Measurements from ENCODE around the gene GTF2F1.

GTF2F1 gene

DNA sequence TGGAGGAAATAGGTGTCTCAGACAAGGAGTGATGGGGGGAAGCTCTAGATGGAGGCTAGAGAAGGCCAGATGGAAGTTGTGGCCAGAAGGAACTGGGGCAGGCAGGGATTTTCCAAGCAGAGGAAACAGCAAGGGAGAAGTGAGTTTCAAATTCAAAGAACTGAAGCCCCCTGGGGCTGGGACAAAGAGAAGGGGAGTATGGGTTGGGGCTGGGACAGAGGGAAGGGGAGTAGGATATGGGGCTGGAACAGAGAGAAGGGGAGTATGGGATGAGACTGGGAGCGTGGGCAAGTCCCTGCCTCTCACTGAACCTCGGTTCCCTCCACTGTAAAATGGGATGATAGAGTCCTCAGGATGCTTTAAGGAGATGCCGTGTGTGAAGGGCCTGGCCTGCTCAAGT is 1.9 kb upstream of the GTF2F1 start:
- H3K4me3 ChIP-seq = no peak overlapping the region

DNA sequence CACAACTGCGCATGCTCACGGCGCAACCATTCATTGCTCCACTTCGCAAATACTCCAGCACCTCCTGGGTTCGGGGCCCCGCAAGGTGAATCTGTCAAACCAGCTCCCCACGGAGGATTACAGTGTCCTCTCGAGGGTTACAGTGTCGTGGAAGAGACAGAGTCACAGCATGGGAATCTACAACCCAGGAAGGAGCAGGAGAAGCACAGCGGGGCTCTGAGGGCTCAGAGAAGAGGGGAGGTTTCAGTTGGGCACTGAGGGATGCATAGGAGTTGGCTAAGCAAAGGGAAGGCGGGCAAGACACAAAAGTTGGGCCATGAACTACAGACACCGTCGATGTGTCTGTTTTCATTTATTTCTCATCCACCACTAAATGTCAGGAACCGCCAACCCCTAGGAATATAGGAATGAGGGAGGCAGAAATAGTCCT is 1.0 kb upstream of the GTF2F1 start:
- H3K27ac ChIP-seq = peak overlapping the region; percentile 84 to 97 (median 95)
- H3K4me3 ChIP-seq = peak overlapping the region; percentile 57 to 90 (median 75)

More for the DNA sequence above, 1.9 kb upstream of the GTF2F1 start:
- no peak overlapping the region for H3K27ac ChIP-seq

DNA sequence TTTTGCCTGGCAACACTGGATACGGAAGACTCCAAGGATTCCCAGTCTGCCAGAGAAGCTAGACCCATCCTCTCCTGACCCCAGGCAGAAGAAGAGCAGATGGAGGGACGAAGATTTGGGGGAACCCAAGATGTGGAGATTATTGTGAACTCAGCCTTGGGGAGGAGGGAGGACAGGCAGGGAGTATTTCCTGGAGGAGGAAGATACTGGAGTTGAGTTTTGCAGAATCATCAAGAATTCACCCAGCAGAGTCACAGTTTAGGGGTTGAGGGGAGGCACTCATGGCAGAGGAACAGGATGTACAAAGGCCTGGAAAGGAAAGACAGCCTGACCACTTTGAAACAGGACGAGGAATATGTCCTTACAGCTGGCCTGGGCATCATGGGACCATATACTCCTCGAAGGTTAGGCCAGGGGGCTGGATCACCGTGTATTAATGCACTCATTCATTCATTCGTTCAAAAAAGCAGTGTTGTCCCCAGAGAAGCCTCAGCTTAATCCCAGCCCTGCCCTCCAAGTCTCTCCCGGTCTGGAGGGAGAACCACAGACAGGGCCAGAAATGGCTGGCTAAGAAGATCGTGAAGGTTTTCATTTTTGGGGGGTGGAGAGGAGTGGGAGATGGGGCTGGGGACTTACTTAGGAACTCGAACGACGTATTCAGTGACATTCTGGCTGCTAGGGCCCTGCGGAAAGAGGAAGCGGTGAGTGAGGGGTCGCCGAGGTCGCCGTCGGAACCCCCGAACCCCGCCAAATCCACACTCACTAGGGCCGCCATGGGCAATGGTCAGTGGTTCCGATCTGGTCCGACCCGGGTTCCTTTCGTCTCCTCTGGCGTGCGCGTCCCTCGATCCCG is 517 bp downstream of the GTF2F1 start:
- Histone ChIP-seq H3K4me3 (peak overlapping the region; percentile 57 to 90 (median 75)), H3K27ac (peak overlapping the region; percentile 23 to 97 (median 95))

DNA sequence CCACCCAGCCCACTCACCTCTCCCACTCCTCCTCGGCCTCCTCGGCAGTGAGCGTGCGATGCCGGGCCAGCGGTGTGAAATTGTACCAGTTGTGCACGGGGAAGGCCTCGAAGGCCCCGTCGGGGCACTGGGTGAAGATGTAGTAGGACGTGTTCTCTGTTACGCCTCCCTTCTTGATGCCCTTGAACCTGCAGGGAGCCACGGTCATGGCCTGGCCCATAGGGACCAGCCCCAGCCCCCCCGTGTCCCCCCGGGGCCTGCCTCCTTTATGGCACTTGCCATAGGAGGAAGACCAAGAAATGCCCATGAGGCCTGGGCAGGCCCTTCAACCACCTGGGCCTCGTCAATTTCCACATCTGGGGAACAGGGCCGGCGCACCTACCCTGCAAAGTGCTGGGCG is 5.6 kb downstream of the GTF2F1 start:
- H3K27ac ChIP-seq = no peak overlapping the region
- no peak overlapping the region for H3K4me3 ChIP-seq

DNA sequence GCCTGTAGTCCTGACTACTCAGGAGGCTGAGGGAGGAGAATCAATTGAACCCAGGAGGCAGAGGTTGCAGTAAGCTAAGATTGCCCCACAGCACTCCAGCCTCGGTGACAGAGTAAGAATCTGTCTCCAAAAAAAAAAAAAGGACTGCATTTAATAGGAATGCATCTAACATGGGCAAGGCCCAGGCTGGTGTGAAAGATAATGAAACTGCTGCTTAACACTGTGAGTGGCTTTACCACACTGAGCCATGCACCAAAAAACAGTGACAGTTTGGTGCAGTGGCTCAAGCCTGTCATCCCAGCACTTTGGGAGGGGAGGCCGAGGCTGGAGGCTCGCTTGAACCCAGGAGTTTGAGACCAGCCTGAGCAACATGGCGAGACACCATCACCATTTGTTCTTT is 8.6 kb downstream of the GTF2F1 start:
- H3K4me3 ChIP-seq = no peak overlapping the region
- H3K27ac ChIP-seq = no peak overlapping the region

DNA sequence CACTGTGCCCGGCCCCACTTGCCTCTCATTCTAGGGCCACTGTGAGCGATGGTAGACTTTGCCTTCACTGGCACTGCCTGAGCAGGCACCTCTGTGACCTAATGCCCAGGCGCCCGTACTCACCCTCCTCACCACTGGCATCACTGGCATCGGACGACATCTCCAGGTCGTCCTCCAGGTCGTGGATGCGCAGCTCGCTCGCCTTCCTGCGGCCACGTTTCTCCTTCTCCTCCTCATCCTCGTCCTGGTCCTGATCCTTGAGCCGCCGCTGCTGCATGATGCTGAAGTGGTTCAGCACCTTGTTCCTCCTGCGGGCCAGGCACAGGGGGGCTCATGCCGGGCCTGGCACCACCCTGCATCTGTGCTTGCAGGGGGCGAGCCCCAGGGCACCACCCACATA is 9.8 kb downstream of the GTF2F1 start:
- Histone ChIP-seq H3K4me3 (no peak overlapping the region), H3K27ac (no peak overlapping the region)

DNA sequence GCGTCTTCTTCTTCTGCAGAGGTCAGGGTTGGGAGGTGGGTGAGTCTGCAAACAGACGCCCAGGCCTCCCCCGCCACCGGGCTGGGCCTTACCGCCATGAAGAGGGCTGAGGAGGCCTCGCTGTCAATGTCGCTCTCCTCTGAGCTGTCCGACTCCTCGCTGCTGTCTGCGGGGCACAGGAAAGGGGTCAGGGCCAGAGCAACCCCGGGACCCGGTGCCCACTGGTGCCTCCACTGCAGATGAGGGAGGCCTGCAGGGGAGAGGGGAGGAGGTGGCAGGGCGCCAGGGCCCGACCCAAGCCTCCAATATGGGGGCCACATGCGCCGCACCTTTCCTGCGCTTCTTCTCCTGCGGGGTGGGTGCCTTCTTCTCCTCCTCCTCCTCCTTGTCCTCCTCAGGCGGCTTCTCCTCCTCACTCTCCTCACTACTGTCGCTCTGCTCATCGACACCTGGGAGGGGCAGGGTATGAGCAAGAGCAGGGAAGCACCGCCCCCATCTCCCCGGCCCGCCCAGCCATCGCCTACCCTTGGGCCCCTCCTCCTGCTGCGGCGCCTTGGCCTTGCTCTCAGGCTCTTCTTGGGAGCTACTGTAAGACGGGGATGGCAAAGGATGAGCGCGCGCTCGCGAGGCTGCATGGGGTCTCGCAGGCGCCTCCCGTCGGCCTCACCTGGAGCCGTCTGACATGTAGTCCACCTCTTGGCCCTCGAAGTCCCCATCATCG is 11.8 kb downstream of the GTF2F1 start:
- Histone ChIP-seq H3K4me3 (peak overlapping the region in 1 of 7 experiments; percentile 13), H3K27ac (no peak overlapping the region)

DNA sequence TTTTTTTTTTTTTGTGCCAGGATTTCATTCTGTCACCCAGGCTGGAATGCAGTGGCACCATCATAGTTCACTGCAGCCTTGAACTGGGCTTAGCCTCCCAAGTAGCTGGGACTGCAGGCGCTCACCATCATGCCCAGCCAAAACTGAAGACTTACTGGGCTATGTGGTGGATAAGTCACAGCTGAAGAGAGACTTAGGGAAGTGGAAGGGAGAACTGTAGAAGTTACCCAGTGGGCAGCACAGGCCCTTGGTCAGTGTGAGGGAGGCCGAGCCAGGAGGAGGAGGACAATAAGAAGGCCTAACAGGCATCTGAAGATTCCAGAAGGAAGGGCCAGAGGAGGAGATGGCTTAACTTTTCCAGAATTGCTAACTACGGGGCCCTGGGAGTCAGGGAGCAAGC is 13.2 kb downstream of the GTF2F1 start:
- no peak overlapping the region for H3K27ac ChIP-seq
- H3K4me3 ChIP-seq = no peak overlapping the region

DNA sequence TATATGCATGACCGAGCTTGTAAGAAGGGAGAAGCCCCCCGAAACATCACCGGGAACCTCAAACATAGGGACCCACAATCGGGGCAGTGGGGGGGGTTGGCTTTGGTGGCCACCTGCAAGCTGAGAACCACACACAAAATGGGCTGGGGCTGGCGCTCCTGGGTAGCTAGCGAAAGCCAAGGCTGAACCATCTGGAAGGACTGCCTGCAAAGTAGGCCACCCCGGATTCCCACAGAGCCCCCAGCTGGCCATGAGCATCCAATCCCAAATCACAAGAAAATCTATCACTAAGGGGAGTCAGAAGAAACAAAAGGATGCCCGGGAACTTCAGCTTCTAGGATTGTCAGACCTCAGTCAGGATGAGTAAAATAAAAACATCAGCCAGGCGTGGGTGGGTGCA is 14.5 kb downstream of the GTF2F1 start:
- no peak overlapping the region for H3K4me3 ChIP-seq
- H3K27ac ChIP-seq = no peak overlapping the region

DNA sequence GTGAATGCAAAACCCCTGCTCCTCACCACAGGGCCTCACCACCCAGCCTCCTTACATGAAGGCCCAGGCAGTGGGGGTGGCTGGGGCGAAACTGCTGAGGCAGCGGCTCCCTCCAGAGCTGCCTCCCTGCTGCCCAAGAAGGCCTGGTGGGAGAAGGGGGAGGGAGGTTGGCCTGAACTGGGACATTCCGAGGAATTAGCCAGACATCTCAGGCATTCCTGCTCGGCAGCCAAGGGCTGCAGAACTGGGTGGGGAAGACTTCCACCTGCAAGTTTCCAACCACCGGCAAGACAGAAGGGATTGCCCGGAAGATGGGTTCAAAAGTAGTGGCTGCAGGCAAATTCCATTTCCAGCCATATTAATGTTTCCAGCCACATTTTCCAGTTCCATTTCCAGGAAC is 14.9 kb downstream of the GTF2F1 start:
- Histone ChIP-seq H3K4me3 (no peak overlapping the region), H3K27ac (no peak overlapping the region)

DNA sequence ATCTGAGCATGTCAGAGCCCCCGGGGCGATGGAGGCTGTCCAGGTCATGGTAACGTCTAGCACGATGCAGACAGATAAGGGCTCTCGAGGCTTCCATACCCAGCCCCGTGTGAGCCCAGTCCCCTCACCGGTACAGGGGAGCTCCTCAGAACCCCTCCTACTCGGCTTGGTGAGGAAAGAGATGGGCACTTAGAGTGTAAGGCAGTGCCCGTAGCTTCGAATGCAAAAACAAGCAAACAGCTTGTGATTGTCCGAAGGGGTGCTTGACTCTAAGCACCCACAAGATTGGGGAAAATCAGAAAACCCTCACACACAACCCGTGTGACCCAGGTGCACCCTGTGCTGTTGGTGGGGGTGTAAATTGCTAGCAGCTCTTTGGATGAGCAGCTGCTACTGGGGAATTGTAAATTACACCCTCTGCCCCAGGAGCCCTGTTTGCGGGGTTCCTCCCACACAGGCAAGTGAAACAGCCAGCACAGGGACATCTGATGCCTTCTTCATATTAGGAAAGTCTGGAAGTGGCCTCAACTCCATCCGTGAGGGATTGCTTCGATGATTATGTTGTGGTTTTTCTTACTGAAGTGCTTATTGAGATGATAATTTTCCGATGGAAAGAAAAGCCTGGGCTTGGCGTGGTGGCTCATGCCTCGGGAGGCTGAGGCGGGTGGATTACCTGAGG is 16.3 kb downstream of the GTF2F1 start:
- Histone ChIP-seq H3K4me3 (no peak overlapping the region), H3K27ac (peak overlapping the region in 1 of 21 experiments; percentile 26)

DNA sequence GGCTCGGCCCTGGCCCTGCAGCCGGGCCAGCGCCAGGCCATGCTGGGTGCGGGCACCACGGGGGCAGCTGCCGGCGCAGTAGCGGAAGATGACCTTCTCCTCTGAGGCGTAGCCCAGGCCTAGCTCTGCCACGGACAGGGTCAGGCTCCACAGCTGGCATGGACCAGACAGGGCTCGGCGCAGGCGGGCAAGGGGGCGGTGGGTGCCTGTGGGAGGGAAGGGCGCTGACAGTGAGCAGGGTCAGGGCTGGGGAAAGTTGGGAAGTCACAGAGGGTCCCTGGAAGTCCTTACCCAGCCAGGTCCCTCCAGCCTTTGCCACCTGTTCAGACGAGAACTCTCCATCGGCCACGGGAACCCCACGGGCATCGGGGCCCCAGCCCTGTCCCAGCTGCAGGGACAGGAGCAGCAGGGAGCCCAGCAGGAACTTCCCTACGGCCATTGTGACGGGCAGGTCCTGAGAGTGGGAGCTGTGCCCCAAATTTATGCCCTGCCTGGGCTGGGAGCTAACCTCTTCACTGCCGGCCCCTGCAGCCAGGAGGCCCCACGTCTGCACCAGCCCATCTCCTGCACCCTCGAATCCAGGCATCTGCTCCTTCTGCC is 17.5 kb downstream of the GTF2F1 start, which contains the start of gene PSPN:
TSS of gene PSPN (minus strand) at position 523 of the 600 bp plus-strand sequence. CDS start at position 439, 84 bp downstream.
- peak within 1 kb of the TSS in 1 of 21 experiments; percentile 26 for H3K27ac ChIP-seq

DNA sequence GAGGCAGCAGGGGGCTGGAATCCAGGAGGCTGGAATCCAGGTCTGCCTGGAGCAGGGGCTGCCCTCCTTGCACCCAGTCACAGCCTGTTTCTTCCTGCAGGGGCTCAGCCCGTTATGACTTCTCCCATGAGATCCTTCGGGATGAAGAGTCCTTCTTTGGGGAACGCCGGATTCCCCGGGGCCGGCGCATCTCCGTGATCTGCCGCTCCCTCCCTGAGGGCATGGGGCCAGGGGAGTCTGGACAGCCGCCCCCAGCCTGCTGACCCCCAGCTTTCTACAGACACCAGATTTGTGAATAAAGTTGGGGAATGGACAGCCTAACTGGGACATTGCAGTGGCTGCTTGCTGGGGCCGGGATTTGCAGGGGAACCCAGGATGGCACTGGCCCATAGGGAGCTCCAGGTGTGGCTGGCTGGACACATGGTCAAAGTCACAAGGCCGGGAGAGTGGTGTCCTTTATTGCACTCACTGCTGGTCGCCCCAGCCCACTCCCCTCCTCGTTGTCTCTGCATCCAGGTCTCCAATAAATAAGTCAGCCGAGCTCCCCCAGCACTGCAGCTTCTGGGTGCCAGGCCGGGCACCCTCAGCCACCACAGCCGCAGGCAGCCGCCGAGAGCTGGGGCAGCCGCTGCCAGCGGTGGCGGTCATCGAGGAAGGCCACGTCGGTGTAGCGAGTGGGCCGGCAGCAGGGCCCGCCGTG is 18.1 kb downstream of the GTF2F1 start:
- H3K27ac ChIP-seq = no peak overlapping the region
- H3K4me3 ChIP-seq = no peak overlapping the region

More for the DNA sequence above, 17.5 kb downstream of the GTF2F1 start, which contains the start of gene PSPN:
- no peak within 1 kb of the TSS for H3K4me3 ChIP-seq

DNA sequence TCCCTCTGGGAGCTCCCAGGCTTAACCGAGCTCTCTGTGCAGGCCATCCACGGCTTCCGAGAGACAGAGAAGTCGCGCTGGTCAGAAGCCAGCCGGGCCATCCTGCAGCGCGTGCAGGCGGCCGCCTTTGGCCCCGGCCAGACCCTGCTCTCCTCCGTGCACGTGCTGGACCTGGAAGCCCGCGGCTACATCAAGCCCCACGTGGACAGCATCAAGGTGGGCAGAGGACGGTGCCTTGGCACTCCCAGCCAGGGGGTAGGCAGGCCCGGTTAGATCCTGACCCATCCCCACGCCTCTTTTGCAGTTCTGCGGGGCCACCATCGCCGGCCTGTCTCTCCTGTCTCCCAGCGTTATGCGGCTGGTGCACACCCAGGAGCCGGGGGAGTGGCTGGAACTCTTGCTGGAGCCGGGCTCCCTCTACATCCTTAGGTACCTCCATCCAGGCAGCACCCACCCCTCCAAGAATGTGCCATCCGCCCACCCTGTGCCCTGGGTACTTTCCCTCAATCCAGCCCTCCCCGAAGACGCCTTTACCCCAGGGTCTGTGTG is 18.7 kb downstream of the GTF2F1 start:
- Histone ChIP-seq H3K4me3 (peak overlapping the region in 1 of 7 experiments; percentile 82), H3K27ac (peak overlapping the region in 8 of 21 experiments; percentile 1 to 91 (median 79))

DNA sequence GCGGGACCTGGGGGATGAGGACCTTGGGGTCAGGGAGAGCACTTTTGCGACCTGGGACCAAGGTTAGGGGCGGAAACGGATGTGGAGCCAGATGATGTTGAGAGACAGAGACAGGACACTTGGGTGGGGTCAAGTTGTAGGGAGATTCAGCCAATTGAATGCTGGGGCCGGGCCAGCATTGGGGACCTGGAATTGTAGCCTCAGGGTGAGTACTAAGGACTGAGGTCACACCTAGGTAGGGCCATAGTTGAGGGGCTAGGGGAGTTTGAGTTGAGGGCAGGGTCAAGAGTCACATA is 19.2 kb downstream of the GTF2F1 start:
- H3K4me3 ChIP-seq = peak overlapping the region in 6 of 7 experiments; percentile 60 to 96 (median 89)
- H3K27ac ChIP-seq = peak overlapping the region in 17 of 21 experiments; percentile 1 to 96 (median 81)

DNA sequence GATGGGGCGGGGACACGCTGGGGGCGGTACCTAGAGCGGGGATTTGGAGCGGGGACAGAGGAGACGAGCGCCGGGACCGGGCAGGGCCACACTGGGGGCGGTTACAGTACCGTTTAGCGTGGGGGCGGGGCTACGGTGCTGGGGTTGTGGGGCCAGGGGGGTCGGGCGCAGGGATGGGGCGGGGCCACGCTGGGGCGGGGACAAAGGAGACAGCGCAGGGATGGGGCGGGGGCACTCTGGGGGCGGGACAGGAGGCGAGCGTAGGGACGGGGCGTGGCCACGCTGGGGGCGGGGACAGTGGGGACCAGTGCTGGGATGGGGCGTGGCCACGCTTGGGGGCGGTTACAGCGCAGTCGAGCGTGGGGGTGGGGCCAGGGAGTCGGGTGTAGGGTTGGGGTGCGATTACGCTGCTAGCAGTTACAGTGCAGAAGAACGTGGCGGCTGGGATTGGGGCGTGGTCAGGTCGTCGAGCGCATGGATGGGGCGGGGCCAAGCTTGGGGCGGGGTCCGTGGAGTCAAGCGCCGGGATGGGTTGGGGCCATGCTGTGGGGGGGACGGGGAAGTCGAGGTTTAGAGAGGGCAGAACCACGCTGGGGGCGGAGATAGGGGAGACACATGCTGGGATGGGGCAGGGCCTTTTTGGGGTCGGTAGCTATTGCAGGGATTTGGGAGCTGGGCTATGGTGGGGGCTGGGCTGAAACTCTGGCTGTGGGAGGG is 19.7 kb downstream of the GTF2F1 start:
- H3K27ac ChIP-seq = peak overlapping the region; percentile 79 to 97 (median 92)
- H3K4me3 ChIP-seq = peak overlapping the region; percentile 60 to 96 (median 84)

DNA sequence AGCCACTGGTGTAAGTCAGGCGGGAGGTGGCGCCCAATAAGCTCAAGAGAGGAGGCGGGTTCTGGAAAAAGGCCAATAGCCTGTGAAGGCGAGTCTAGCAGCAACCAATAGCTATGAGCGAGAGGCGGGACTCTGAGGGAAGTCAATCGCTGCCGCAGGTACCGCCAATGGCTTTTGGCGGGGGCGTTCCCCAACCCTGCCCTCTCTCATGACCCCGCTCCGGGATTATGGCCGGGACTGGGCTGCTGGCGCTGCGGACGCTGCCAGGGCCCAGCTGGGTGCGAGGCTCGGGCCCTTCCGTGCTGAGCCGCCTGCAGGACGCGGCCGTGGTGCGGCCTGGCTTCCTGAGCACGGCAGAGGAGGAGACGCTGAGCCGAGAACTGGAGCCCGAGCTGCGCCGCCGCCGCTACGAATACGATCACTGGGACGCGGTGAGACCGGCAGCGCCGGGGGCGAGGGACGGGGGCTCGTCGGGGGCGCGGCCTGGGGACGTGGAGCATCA is 20.3 kb downstream of the GTF2F1 start, which contains the start of gene ALKBH7:
TSS of gene ALKBH7 (plus strand) at position 201 of the 502 bp plus-strand sequence. CDS start at position 228, 27 bp downstream.
- Histone ChIP-seq H3K4me3 (peak within 1 kb of the TSS; percentile 60 to 96 (median 84)), H3K27ac (peak within 1 kb of the TSS; percentile 79 to 97 (median 92))

DNA sequence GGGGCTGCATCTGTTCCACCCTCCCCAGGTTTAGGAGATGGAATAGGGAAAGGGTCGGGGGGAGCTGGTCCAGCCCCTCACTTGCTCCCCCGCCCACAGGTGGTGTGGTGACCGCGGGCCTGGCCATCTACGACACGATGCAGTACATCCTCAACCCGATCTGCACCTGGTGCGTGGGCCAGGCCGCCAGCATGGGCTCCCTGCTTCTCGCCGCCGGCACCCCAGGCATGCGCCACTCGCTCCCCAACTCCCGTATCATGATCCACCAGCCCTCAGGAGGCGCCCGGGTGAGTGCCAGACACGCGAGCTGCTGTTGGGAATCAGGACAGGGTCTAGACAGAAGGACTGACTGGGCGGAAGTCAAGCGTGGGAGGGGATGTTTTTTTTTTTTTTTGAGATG is 28.6 kb downstream of the GTF2F1 start:
- no peak overlapping the region for H3K4me3 ChIP-seq
- no peak overlapping the region for H3K27ac ChIP-seq
